Panc1 (cell line): ENCODE results near the gene KRTAP15-1.

Source experiments
- CTCF ChIP-seq: fragments of 450-650 bp; IDR thresholded peaks from 2 replicates; pipeline ENCODE4 v1.5.1; 2017; ENCODE audit warnings: mild to moderate bottlenecking
- SIN3A ChIP-seq: IDR thresholded peaks from 2 replicates; pipeline ENCODE4 v1.6.1; 2012; ENCODE audit warnings: low read depth, mild to moderate bottlenecking, low read length, moderate library complexity, borderline replicate concordance; ENCODE audit not compliant: insufficient read depth

GRCh38 chr21:30434033-30434631, 5.9 kb upstream of the KRTAP15-1 start:
- peak; percentile 66 for TF ChIP-seq CTCF
- no peak for TF ChIP-seq SIN3A
